ENCODE measurements around the gene GNAO1. TPM values are rescaled to one million over a fixed set of nuclear protein-coding genes. Genes with fewer than 3 reads are reported as not detected.

GNAO1 gene
- total and polyA plus RNA-seq, 2 of the 13 experiments (the other 11 are each of a cell fraction or from before 2014, with no cell fraction given) = not detected

DNA sequence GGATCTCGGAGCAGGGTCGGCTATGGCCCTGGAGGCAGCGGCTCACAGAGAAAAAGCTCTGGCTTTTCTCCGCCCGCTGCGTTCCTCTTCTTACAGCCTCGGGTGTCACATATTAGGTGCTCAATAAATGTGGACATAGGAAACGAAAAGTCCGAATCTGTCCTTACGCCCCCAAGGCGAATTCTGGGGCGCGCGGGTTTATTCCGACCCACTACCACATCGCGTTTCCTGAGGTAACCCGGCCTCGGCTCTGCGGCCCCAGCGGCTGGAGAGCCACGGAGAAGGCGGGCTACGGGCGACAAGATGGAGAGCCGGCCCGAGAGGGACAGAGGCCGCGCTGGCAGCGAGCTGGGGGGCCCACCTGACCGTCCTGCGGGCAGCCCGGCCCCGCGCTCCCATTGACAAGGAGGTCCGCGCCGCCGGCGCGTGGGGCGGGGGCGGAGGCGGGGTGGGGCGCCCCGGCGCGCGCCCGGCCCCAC, 573 bp upstream of the GNAO1 start (continued):
- TF ChIP-seq, protein P1, sequence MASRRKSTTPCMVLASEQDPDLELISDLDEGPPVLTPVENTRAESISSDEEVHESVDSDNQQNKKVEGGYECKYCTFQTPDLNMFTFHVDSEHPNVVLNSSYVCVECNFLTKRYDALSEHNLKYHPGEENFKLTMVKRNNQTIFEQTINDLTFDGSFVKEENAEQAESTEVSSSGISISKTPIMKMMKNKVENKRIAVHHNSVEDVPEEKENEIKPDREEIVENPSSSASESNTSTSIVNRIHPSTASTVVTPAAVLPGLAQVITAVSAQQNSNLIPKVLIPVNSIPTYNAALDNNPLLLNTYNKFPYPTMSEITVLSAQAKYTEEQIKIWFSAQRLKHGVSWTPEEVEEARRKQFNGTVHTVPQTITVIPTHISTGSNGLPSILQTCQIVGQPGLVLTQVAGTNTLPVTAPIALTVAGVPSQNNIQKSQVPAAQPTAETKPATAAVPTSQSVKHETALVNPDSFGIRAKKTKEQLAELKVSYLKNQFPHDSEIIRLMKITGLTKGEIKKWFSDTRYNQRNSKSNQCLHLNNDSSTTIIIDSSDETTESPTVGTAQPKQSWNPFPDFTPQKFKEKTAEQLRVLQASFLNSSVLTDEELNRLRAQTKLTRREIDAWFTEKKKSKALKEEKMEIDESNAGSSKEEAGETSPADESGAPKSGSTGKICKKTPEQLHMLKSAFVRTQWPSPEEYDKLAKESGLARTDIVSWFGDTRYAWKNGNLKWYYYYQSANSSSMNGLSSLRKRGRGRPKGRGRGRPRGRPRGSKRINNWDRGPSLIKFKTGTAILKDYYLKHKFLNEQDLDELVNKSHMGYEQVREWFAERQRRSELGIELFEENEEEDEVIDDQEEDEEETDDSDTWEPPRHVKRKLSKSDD (CRISPR knock-in tag; IDR thresholded peaks at IDR 0.05; ENCODE audit: low read depth) = no peak
- TF ChIP-seq AKAP8 (CRISPR knock-in tag; IDR thresholded peaks at IDR 0.05) (no peak), REXO4 (CRISPR knock-in tag; IDR thresholded peaks at IDR 0.05; ENCODE audit: borderline replicate concordance) (no peak), REL (CRISPR knock-in tag; conservative IDR thresholded peaks at IDR 0.05) (no peak), ZNF543 (CRISPR knock-in tag; IDR thresholded peaks at IDR 0.05) (peak; percentile 87; the same call in 1 of the 2 replicates), CBX2 (IDR thresholded peaks at IDR 0.05; ENCODE audit: low read depth, low read length) (peak; percentile 16; the same call in 1 of the 2 replicates), CBX2 (CRISPR knock-in tag; IDR thresholded peaks at IDR 0.05; ENCODE audit: low read depth) (no peak), ZBTB7A (CRISPR knock-in tag; IDR thresholded peaks at IDR 0.05) (no peak), ZNF343 (CRISPR knock-in tag; IDR thresholded peaks at IDR 0.05) (no peak), NCOR1 (IDR thresholded peaks at IDR 0.05; ENCODE audit: borderline replicate concordance, low read length) (no peak), TCF12 (IDR thresholded peaks at IDR 0.05) (no peak), TCF12 (CRISPR knock-in tag; IDR thresholded peaks at IDR 0.05) (no peak), PRMT3 (CRISPR knock-in tag; IDR thresholded peaks at IDR 0.05; ENCODE audit: borderline replicate concordance, low read depth) (no peak), ZNF10 (CRISPR knock-in tag; IDR thresholded peaks at IDR 0.05; ENCODE audit: borderline replicate concordance, low read depth) (no peak), ZNF143 (CRISPR knock-in tag; IDR thresholded peaks at IDR 0.05) (no peak), JARID2 (CRISPR knock-in tag; IDR thresholded peaks at IDR 0.05; ENCODE audit: insufficient replicate concordance) (no peak), ZNF335 (CRISPR knock-in tag; IDR thresholded peaks at IDR 0.05) (no peak), CREM (IDR thresholded peaks at IDR 0.05) (no peak), CREM (CRISPR knock-in tag; IDR thresholded peaks at IDR 0.05) (no peak), RBM39 (IDR thresholded peaks at IDR 0.05; ENCODE audit: low read depth, low read length, poor library complexity, severe bottlenecking) (no peak)
- TF ChIP-seq, protein P2, sequence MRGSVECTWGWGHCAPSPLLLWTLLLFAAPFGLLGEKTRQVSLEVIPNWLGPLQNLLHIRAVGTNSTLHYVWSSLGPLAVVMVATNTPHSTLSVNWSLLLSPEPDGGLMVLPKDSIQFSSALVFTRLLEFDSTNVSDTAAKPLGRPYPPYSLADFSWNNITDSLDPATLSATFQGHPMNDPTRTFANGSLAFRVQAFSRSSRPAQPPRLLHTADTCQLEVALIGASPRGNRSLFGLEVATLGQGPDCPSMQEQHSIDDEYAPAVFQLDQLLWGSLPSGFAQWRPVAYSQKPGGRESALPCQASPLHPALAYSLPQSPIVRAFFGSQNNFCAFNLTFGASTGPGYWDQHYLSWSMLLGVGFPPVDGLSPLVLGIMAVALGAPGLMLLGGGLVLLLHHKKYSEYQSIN (CRISPR knock-in tag; IDR thresholded peaks at IDR 0.05; ENCODE audit: borderline replicate concordance) = no peak
- TF ChIP-seq, protein P3, sequence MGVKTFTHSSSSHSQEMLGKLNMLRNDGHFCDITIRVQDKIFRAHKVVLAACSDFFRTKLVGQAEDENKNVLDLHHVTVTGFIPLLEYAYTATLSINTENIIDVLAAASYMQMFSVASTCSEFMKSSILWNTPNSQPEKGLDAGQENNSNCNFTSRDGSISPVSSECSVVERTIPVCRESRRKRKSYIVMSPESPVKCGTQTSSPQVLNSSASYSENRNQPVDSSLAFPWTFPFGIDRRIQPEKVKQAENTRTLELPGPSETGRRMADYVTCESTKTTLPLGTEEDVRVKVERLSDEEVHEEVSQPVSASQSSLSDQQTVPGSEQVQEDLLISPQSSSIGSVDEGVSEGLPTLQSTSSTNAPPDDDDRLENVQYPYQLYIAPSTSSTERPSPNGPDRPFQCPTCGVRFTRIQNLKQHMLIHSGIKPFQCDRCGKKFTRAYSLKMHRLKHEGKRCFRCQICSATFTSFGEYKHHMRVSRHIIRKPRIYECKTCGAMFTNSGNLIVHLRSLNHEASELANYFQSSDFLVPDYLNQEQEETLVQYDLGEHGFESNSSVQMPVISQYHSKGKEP (CRISPR knock-in tag; IDR thresholded peaks at IDR 0.05) = no peak
- TF ChIP-seq, protein P4, sequence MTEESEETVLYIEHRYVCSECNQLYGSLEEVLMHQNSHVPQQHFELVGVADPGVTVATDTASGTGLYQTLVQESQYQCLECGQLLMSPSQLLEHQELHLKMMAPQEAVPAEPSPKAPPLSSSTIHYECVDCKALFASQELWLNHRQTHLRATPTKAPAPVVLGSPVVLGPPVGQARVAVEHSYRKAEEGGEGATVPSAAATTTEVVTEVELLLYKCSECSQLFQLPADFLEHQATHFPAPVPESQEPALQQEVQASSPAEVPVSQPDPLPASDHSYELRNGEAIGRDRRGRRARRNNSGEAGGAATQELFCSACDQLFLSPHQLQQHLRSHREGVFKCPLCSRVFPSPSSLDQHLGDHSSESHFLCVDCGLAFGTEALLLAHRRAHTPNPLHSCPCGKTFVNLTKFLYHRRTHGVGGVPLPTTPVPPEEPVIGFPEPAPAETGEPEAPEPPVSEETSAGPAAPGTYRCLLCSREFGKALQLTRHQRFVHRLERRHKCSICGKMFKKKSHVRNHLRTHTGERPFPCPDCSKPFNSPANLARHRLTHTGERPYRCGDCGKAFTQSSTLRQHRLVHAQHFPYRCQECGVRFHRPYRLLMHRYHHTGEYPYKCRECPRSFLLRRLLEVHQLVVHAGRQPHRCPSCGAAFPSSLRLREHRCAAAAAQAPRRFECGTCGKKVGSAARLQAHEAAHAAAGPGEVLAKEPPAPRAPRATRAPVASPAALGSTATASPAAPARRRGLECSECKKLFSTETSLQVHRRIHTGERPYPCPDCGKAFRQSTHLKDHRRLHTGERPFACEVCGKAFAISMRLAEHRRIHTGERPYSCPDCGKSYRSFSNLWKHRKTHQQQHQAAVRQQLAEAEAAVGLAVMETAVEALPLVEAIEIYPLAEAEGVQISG (CRISPR knock-in tag; IDR thresholded peaks at IDR 0.05) = 0 out of 2 replicates have a peak, but pooled peaks have one; percentile 9

All from HepG2 (cell line).